ENCODE results near the gene ZBTB17.

Gene ZBTB17

DNA sequence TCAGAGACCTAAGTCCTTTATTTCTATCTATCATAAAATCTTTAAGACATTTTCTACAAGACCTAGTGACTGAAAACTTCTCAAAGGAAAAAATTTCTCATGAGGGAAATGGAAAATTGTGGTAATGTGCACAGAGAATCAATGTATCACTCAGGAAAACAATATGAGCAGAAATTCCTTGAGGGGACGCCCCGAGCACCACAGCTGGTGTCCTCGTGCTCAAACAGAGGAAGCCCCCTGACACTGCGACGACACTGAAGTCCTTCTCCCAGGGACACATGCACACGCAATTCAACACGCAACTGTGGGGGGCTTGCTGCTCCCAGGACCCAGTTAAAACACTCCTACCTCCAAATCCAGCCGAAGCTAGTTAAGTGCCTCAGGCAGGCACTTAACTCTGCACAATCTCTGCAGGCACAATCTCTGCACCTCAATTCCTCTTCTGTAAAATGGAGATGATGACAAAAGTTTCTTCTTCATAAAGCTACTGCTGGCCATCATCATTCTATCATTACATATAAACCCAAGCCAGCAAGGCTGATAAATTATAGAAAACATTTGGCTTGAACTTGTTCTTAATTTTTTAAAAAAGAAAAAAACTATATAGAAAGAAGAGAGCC lies 16.0 kb downstream of the ZBTB17 start:
- DNase-seq, result peak; percentile 63

GRCh38 chr1:15959424-15959823 lies 16.5 kb downstream of the ZBTB17 start:
- DNase-seq, result no peak

DNA sequence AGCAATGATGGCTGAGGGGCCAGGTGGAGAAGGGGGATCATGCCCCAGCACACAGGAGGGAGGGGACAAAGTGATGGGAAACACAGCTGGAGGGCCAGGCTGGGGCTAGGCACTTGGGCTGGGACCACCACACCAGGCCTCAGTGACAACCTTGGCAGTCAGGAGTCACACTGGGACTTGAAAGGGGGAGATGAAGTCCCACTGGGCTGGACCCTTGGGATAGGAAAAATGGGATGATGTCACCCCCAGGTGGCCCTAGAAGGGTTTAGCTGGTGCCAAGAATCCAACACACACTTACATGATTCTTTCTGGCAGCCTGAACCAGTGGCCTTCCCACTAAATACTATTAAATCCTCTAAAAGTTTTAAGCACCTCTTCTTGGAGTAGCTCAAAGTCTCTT lies 17.1 kb downstream of the ZBTB17 start:
- DNase-seq, result no peak

GRCh38 chr1:15958111-15958510 lies 17.8 kb downstream of the ZBTB17 start:
- DNase-seq, result no peak

GRCh38 chr1:15957221-15958095 lies 18.4 kb downstream of the ZBTB17 start:
- DNase-seq, result no peak

GRCh38 chr1:15956150-15956549 lies 19.8 kb downstream of the ZBTB17 start:
- DNase-seq, result no peak

DNA sequence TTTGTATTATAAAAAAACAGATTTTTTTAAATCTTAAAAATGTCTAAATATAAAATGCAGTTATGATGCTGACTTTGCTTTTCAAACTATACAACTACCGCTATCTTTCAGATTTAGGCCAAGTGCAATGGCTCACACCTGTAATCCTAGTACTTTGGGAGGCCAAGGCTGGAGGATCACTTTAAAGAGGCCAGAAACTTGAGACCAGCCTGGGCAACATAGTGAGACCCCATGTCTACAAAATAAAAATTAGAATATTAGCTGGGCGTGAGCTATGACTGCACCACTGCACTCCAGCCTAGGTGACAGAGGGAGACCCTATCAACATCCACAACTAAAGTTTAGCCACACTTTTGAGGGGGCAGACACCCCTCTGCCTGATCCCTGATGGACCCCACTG lies 20.3 kb downstream of the ZBTB17 start:
- DNase-seq, result no peak

DNA sequence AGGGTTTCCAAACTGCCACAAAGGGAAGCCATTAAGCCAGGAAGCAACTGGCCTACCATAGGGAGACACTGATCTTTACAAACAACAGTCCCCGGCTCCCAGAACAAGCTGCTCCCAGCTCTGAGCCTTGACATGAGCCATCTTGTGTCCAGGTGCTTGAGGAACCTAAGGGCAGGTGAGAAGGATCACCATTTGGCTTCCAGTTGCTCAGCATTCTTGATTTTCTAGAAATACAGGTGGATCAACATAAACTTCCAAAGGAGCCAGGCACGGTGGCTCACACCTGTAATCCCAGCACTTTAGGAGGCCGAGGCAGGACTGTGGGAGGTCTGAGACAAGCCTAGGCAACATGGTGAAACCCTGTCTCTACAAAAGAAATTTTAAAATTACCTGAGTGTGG lies 21.6 kb downstream of the ZBTB17 start:
- no peak for DNase-seq

GRCh38 chr1:15953791-15954241 lies 22.1 kb downstream of the ZBTB17 start:
- DNase-seq, result no peak

DNA sequence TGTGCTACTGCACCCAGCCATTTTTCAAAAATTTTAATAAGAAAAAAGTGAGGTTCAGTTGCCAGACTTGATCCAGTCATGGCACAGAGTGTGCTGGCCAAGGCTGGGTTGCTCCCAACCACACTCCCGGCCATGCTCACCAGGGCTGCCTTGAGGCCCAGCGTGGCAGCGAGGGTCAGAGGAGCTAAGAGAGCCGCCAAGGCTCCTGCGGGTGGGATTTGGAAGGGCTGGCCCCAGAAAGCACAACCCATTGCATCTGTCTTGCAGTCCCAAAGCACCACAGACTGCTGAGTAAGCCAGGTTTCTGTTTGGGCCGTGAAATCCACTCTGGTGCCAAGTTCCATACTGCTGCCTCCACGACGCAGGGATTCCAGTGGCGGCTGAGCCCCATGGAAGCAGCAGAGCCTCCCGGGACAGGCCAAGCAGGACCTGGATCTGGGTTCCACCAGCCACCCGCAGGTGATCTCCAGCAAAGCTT lies 22.6 kb downstream of the ZBTB17 start:
- no peak for DNase-seq

DNA sequence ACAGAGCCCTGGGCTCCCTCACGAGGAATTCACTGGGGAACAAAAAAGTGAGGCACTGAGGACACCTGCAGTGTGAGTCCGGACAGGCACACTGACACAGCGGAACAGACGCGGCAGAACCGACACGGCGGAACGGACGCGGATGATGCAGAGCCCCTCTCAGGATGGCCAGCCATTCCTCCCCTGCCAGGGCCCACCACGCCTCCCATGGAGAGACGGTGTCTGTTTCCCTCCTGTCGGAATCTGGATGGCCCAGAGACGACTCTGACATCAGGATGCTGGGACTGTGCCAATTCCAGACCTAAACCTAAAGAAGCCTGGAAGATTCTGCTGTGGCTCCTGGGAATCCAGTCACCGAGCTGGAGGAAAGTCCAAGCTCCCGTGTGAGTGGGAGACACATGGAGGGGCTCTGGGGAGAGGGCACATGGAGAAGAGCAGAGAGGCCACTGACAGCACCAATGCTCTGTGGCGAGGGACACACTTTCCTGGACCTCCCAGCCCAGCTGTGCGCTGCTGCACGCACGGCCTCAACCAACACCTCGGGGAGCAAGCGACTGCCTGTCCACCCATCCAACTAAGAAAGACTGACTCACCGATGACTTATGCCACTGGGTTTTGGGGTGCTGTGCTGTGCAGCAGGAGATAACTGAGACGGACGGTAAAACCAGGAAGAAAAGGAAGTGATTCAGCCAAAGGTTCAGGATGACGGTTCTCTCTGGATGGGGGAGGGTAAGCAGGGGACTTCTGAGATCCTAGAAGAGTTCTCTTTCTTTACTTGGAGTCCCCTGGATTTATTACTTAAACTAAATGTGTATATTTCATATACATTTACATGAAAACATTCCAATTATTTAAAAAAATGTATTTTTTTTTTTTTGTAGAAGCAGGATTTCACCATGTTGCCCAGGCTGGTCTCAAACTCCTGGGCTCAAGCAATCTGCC lies 23.3 kb downstream of the ZBTB17 start:
- peak; percentile 74 for DNase-seq

DNA sequence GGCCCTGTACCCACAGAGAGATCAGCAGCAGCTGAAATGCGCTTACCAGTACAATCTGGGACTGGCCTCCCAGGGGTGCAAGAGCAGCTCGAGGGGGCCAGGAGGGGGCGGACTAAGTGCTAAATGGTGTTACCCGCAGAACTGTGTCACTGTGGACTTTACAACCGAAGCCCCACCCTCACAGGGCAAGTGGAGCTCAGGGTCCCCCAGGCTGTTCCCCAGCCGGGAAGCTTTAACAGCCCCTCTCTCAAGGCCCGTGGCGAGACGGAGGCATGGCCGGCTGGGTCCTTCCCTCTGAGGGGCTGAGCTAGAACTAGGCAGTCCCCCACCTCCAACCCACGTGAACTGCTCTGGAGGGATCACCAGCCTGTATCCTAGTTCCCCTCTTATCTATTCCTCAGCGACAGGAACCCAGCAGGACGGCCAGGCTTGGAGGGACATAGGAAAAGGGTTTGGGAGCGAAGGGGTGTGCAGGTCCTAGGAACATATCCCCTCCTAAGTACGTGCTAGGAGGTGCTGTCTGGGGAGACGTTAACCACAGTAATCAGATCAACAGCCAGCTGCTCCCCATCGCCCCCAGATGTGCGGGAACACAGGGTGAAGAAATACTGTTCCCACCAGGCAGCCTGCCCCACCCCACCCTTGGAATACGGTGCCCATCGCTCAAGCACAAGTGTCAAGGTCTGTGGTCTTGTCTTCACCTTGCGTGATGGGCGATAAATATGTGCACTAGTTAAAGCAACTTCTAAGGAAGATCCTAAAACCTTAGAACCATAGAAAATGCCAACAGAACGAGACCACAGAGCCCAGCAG lies 24.4 kb downstream of the ZBTB17 start:
- peak; percentile 81 for DNase-seq

DNA sequence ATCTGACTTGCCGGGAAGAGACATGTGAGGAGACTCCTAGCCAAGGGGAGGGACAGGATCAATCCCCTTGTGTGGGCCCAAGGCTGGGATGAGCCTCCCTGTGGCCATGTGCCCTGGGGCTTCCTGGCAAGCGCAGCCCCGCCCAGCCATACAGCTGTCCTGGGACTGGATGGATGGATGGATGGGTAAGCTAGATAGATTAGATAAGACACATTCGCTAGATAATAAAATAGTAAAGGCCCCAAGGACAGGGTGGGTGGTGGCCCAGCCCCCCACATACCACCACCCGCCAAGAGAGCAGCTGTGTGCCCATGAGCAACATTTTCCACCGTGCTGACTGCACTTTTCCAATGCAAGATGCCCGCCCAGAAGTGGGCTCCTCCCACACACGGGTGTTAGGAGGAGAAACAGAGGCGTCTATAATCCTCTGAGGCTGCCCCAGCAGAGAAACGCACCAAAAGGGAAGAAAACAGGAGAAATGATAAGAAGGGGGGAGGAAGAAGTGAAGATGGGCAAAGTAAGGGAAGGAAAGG lies 25.1 kb downstream of the ZBTB17 start:
- DNase-seq, result peak; percentile 91

DNA sequence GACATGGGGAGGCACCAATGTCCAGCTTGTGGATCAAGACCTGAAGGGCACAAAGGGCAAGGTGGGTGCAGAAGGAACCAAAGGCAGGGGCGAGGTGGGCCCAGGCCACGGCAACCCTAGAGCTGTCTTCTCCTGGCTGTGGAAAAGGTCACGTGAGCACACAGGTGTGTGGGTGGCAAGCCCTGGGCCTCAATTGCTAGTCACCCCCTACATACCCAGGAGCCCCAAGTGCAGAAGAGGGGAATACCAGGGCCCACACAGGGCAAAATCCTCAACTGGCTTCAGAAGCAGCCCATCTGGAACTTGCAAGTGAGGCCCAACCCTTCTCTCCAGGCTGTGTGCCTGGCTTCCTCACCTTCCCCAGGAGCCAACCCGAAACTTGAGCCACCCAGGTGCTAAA lies 25.6 kb downstream of the ZBTB17 start:
- peak; percentile 83 for DNase-seq

GRCh38 chr1:15949453-15950245 lies 26.3 kb downstream of the ZBTB17 start:
- peak; percentile 93 for DNase-seq

- DNase-seq, result peak; percentile 63
Observed at GRCh38 chr1:15948595-15949452, 27.1 kb downstream of the ZBTB17 start.

DNA sequence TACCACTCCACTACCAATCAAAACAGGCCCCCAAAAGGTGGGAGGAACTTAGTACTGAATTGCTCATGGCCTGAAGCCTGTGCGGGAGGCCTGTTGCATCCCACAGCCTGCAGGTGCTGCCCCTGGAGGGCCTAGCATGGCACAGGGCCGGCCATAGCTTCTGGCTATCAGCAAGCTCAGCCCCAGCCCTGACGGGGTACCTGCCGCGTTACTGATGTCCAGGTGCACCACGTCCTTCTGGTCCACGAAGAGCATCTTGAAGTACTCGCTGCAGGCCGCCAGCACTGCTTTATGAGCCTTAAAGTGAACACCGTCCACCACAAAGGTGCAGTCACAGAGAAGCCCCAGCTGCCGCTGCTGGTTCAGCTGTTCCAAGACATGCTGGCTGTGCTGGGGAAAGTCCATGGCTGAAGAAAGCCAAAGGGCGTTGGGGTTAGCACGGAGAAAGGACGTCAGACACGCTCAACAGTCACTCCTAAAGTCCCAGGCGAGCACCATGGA lies 27.8 kb downstream of the ZBTB17 start:
- DNase-seq, result peak; percentile 65

- no peak for DNase-seq
Observed at GRCh38 chr1:15947382-15948090, 28.4 kb downstream of the ZBTB17 start.
